Measurements from ENCODE around the gene ELOVL2. TPM values are rescaled to one million over a fixed set of nuclear protein-coding genes. Genes with fewer than 3 reads are reported as not detected.
"Not testable (repeated sequence)": the region's sequence is repeated elsewhere in the genome, so short reads cannot be mapped to it uniquely, and the experiment has no call there.

Gene ELOVL2
- total RNA-seq, 2 experiments from 2014 or later, result not detected

GRCh38 chr6:10999994-11000393 lies 44.1 kb downstream of the ELOVL2 start:
- H3K36me3 Mint-ChIP-seq, result no peaks in the 10 kb centered on the region
- no peak overlapping the region for H3K27ac Mint-ChIP-seq
- POLR2A ChIA-PET, result interaction anchor here (1.4 kb wide), 1 partner anchor 8 kb away, joined by 3 read pairs; no protein-coding TSS in a partner anchor

GRCh38 chr6:10995114-10995707 lies 48.9 kb downstream of the ELOVL2 start:
- Mint-ChIP-seq H3K36me3 (no peaks in the 10 kb centered on the region), H3K9me3 (no peaks in the 10 kb centered on the region), H3K4me3 (no peak overlapping the region), H3K27ac (no peak overlapping the region), H3K4me1 (ENCODE audit: low read depth) (no peaks in the 10 kb centered on the region), H3K27me3 (peaks cover 4% of the 10 kb centered on the region)
- ChIA-PET CTCF (no interaction called here), POLR2A (no interaction called here)
- intact Hi-C loops (cut with micrococcal nuclease), result no loop called here
- no peak for DNase-seq

More at GRCh38 chr6:10999994-11000393, 44.1 kb downstream of the ELOVL2 start:
- intact Hi-C loops (cut with micrococcal nuclease), result no loop called here
- CTCF ChIA-PET, result interaction anchor here (1.3 kb wide), 1 partner anchor 69 kb away, joined by 3 read pairs; no protein-coding TSS in a partner anchor
- H3K27me3 Mint-ChIP-seq, result peaks cover 6% of the 10 kb centered on the region
- H3K4me1 Mint-ChIP-seq (ENCODE audit: low read depth), result no peaks in the 10 kb centered on the region
- DNase-seq, result no peak
- no peak overlapping the region for H3K4me3 Mint-ChIP-seq
- H3K9me3 Mint-ChIP-seq, result no peaks in the 10 kb centered on the region

- Mint-ChIP-seq H3K9me3 (no peaks in the 10 kb centered on the region), H3K27ac (no peak overlapping the region), H3K4me3 (no peak overlapping the region), H3K4me1 (ENCODE audit: low read depth) (no peaks in the 10 kb centered on the region), H3K36me3 (no peaks in the 10 kb centered on the region), H3K27me3 (peaks cover 4% of the 10 kb centered on the region)
- intact Hi-C loops (cut with micrococcal nuclease), result no loop called here
- ChIA-PET POLR2A (no interaction called here), CTCF (interaction anchor here (1.2 kb wide), 1 partner anchor 39 kb away, joined by 3 read pairs; no protein-coding TSS in a partner anchor)
- DNase-seq, result no peak
Measured at GRCh38 chr6:10993896-10994295, 50.2 kb downstream of the ELOVL2 start.

- CTCF ChIA-PET, result interaction anchor here (0.6 kb wide), 1 partner anchor 123 kb away, joined by 3 read pairs; no protein-coding TSS in a partner anchor
- Mint-ChIP-seq H3K36me3 (no peaks in the 10 kb centered on the region), H3K9me3 (no peaks in the 10 kb centered on the region), H3K4me1 (ENCODE audit: low read depth) (no peaks in the 10 kb centered on the region), H3K27ac (no peak overlapping the region), H3K27me3 (peaks cover 7% of the 10 kb centered on the region), H3K4me3 (no peak overlapping the region)
- intact Hi-C loops (cut with micrococcal nuclease), result no loop called here
- no peak for DNase-seq
- POLR2A ChIA-PET, result no interaction called here
Measured at GRCh38 chr6:10991115-10991514, 53.0 kb downstream of the ELOVL2 start.

GRCh38 chr6:10989587-10989986 lies 54.5 kb downstream of the ELOVL2 start:
- no peak overlapping the region for H3K4me3 Mint-ChIP-seq
- peaks cover 7% of the 10 kb centered on the region for H3K27me3 Mint-ChIP-seq
- no peak overlapping the region for H3K27ac Mint-ChIP-seq
- H3K36me3 Mint-ChIP-seq, result no peaks in the 10 kb centered on the region
- intact Hi-C loops (cut with micrococcal nuclease), result no loop called here
- no peaks in the 10 kb centered on the region for H3K4me1 Mint-ChIP-seq (ENCODE audit: low read depth)
- DNase-seq, result no peak
- ChIA-PET CTCF (no interaction called here), POLR2A (no interaction called here)
- H3K9me3 Mint-ChIP-seq, result peaks cover 3% of the 10 kb centered on the region

GRCh38 chr6:10984959-10985358 lies 59.1 kb downstream of the ELOVL2 start:
- H3K36me3 Mint-ChIP-seq; intact Hi-C loops (cut with micrococcal nuclease); H3K27me3 Mint-ChIP-seq; DNase-seq; CTCF ChIA-PET; H3K4me3 Mint-ChIP-seq; H3K9me3 Mint-ChIP-seq; H3K27ac Mint-ChIP-seq; H3K4me1 Mint-ChIP-seq (ENCODE audit: low read depth); POLR2A ChIA-PET: not testable (repeated sequence)

- no peaks in the 10 kb centered on the region for H3K4me1 Mint-ChIP-seq (ENCODE audit: low read depth)
- H3K4me3 Mint-ChIP-seq, result no peak overlapping the region
- ChIA-PET POLR2A (no interaction called here), CTCF (interaction anchor here (1.2 kb wide), 1 partner anchor 27 kb away, joined by 3 read pairs; no protein-coding TSS in a partner anchor)
- no peaks in the 10 kb centered on the region for H3K36me3 Mint-ChIP-seq
- H3K27me3 Mint-ChIP-seq, result no peaks in the 10 kb centered on the region
- DNase-seq, result no peak
- H3K9me3 Mint-ChIP-seq, result peaks cover 3% of the 10 kb centered on the region
- intact Hi-C loops (cut with micrococcal nuclease), result no loop called here
- no peak overlapping the region for H3K27ac Mint-ChIP-seq
Measured at GRCh38 chr6:10981409-10981808, 62.7 kb downstream of the ELOVL2 start.

GRCh38 chr6:10979603-10980002 lies 64.5 kb downstream of the ELOVL2 start:
- no peaks in the 10 kb centered on the region for H3K4me1 Mint-ChIP-seq (ENCODE audit: low read depth)
- intact Hi-C loops (cut with micrococcal nuclease), result no loop called here
- H3K27me3 Mint-ChIP-seq, result no peaks in the 10 kb centered on the region
- ChIA-PET POLR2A (no interaction called here), CTCF (interaction anchor here (0.9 kb wide), 1 partner anchor 10 kb away, joined by 3 read pairs; no protein-coding TSS in a partner anchor)
- no peak overlapping the region for H3K4me3 Mint-ChIP-seq
- no peaks in the 10 kb centered on the region for H3K36me3 Mint-ChIP-seq
- H3K9me3 Mint-ChIP-seq, result no peaks in the 10 kb centered on the region
- DNase-seq, result no peak
- H3K27ac Mint-ChIP-seq, result no peak overlapping the region

GRCh38 chr6:10977231-10977968 lies 66.7 kb downstream of the ELOVL2 start:
- Mint-ChIP-seq H3K4me3 (no peak overlapping the region), H3K36me3 (no peaks in the 10 kb centered on the region), H3K27ac (no peak overlapping the region), H3K9me3 (no peaks in the 10 kb centered on the region), H3K27me3 (no peaks in the 10 kb centered on the region), H3K4me1 (ENCODE audit: low read depth) (no peaks in the 10 kb centered on the region)
- no peak for DNase-seq
- ChIA-PET CTCF (no interaction called here), POLR2A (no interaction called here)
- intact Hi-C loops (cut with micrococcal nuclease), result no loop called here

- no peak overlapping the region for H3K27ac Mint-ChIP-seq
- H3K36me3 Mint-ChIP-seq, result no peaks in the 10 kb centered on the region
- intact Hi-C loops (cut with micrococcal nuclease), result no loop called here
- POLR2A ChIA-PET, result no interaction called here
- H3K27me3 Mint-ChIP-seq, result no peaks in the 10 kb centered on the region
- CTCF ChIA-PET, result no interaction called here
- no peaks in the 10 kb centered on the region for H3K4me1 Mint-ChIP-seq (ENCODE audit: low read depth)
- DNase-seq, result no peak
- no peak overlapping the region for H3K4me3 Mint-ChIP-seq
- no peaks in the 10 kb centered on the region for H3K9me3 Mint-ChIP-seq
Measured at GRCh38 chr6:10976571-10976970, 67.5 kb downstream of the ELOVL2 start.

GRCh38 chr6:10972196-10972595 lies 71.9 kb downstream of the ELOVL2 start:
- H3K27me3 Mint-ChIP-seq, result no peaks in the 10 kb centered on the region
- POLR2A ChIA-PET, result no interaction called here
- DNase-seq, result no peak

GRCh38 chr6:10970731-10971130 lies 73.4 kb downstream of the ELOVL2 start:
- ChIA-PET POLR2A (no interaction called here), CTCF (interaction anchor here (2.0 kb wide), 1 partner anchor 16 kb away, joined by 7 read pairs; no protein-coding TSS in a partner anchor)
- Mint-ChIP-seq H3K4me3 (no peak overlapping the region), H3K36me3 (no peaks in the 10 kb centered on the region), H3K9me3 (peaks cover 14% of the 10 kb centered on the region), H3K27ac (no peak overlapping the region), H3K27me3 (no peaks in the 10 kb centered on the region), H3K4me1 (ENCODE audit: low read depth) (no peaks in the 10 kb centered on the region)
- intact Hi-C loops (cut with micrococcal nuclease), result no loop called here
- DNase-seq, result no peak

More at GRCh38 chr6:10972196-10972595, 71.9 kb downstream of the ELOVL2 start:
- Mint-ChIP-seq H3K36me3 (no peaks in the 10 kb centered on the region), H3K27ac (no peak overlapping the region), H3K9me3 (peaks cover 5% of the 10 kb centered on the region), H3K4me1 (ENCODE audit: low read depth) (no peaks in the 10 kb centered on the region), H3K4me3 (no peak overlapping the region)
- CTCF ChIA-PET, result interaction anchor here (2.0 kb wide), 1 partner anchor 18 kb away, joined by 7 read pairs; no protein-coding TSS in a partner anchor
- intact Hi-C loops (cut with micrococcal nuclease), result no loop called here
